ENCODE measurements around the gene ATP11A.

ATP11A gene

GRCh38 chr13:112711528-112712265, 21.9 kb downstream of the ATP11A start:
- DNase-seq = peak; percentile 68

GRCh38 chr13:112712451-112713207, 22.8 kb downstream of the ATP11A start:
- DNase-seq = no peak

- DNase-seq = no peak
Observed at GRCh38 chr13:112713517-112714253, 23.8 kb downstream of the ATP11A start.

DNA sequence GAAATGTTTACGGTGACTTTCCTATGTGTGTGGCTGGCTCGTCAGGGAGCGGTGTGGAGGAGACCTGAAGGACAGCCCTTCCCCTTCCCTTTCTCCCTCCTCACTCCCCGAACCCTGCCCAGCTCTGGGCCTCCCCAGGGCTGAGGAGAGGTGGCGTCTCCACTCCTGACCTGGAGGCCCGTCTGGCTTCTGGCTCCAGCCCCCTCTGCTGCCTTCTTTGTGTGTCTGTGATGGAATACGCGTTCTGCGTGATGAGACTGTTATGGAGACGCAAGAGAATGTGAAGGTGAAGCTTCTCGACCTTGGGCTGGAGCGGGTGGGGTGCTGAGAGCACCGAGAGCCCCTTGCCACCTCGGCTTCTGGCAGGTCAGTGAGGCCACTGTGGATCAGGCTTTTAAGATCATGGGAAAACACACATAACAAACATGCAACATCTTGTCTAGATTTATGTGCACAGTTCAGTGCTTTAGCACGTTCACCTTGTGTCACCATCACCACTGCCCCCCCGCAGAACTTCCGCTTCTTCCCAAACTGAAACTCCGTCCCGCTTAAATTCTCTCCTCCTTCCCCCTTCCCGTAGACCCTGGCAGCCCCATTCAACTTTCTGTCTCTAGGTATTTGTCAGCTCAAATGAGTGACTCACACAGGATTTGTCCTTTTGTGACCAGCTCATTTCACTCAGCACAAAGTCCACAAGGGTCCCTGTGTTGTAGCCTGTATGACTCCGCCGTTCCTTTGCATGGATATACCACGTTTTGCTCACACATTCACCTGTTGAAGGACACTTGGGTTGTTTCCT, 24.7 kb downstream of the ATP11A start:
- DNase-seq = no peak

- DNase-seq = no peak
Observed at GRCh38 chr13:112715210-112715609, 25.4 kb downstream of the ATP11A start.

DNA sequence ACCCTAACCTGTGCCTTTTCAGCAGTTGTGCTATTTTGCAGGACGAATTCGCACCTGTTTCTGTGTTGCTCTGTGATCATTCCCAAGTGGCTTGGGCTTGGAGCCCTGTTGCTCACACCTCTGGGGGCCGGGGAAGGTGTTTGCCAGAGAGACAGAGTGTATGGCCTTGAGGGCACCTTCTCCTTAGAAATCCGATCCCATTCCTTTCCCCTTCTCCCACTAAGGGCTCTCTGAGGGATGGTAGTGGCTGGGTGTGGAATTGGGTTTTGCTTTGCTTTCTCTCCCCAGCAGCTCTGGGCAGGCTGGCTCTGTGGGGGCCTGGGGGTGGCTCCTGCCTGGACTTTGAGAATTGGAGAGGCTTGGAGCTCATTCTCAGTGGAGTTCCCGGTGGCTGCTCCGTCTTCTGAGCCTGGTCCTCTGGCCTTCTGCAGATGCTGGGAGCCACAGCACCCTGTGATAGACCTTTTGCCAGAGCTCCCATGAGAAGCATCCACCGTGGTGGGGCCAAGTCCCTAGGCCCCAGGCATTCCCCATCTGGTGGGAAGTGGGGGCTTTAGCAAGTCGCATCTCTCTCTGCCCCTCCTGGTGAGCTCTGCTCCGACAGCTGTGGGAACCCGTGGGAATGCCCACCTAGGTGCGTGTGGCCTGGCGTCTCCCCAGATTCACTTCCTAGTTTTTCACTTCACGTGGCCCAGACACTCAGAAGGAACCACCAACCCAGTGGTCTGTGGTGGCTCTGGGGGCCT, 26.1 kb downstream of the ATP11A start:
- DNase-seq = no peak

DNA sequence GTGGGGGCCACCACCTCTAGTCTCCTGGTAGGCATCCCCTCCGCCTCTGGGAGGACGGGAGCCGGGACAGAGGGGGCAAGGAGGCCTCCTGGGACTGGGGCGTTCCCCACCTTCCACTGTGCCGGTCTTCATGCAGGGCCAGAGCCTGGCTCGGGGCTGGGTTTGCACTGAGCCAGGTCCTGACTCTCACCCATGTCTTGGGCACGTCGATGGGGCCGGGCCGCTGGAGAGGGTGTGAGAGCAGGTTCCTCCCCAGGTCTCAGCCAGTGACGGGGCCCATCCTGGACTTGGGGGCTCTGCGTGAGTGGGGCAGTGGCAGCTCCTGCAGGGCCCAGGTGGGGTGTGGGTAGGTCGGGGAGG, 26.6 kb downstream of the ATP11A start:
- no peak for DNase-seq

- no peak for DNase-seq
Observed at GRCh38 chr13:112716841-112717520, 27.1 kb downstream of the ATP11A start.

DNA sequence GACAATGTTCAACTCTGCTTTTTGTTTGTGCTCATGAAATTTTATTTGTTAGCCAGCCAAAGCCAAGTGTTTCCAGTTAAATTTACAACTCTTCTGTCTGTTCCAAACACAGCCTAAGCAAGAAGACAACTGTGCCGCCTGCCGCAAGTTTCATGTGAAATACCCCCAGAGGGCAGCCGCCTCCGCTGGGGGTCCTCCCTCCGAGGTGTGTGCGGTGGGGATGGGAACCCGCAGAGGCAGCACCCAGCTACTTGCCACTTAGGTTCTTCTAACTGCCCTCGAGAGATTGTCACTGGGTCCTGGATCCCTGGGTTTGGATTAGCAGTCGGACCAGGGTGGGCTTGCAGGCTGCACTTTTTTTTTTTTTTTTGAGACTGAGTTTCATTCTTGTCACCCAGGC, 28.5 kb downstream of the ATP11A start:
- DNase-seq = no peak

DNA sequence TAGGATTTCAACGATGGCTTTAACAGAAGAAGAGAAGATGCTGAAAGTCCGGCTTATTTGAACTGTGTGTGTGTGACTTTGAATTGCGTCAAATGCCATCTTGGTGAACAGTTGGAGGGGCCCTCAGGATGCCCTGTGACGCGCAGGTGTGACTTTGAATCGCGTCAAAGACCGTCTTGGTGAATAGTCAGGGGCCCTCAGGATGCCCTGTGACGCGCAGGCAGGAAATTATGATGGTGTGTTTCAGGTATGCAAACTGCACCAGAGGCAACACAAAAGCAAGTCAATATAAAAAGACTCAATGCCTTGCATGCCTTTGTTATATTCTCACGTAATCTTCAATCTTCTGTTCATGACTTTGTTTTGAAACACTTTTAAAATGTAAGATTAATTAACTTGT, 29.2 kb downstream of the ATP11A start:
- DNase-seq = no peak

- no peak for DNase-seq
Observed at GRCh38 chr13:112719556-112719955, 29.7 kb downstream of the ATP11A start.

GRCh38 chr13:112720251-112720650, 30.4 kb downstream of the ATP11A start:
- no peak for DNase-seq

DNA sequence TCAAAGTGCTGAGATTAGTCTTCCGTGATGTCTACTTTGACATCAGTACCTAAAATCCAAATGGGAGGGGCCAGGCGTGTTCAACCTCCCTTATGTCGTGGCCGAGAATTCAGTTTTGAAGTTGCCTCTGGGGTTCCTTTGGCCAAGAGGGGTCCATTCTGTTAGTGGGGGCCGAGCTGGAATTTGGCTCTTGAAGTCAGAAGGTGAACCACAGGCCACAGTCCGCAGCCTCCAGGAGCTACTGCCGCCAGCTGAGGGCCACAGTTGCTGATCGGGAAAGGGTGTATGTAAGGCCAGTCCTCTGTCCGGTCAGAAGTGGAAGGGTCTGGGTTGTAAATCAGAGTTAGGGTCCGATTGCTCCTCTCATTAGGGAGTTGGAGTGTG, 31.0 kb downstream of the ATP11A start:
- DNase-seq = no peak

DNA sequence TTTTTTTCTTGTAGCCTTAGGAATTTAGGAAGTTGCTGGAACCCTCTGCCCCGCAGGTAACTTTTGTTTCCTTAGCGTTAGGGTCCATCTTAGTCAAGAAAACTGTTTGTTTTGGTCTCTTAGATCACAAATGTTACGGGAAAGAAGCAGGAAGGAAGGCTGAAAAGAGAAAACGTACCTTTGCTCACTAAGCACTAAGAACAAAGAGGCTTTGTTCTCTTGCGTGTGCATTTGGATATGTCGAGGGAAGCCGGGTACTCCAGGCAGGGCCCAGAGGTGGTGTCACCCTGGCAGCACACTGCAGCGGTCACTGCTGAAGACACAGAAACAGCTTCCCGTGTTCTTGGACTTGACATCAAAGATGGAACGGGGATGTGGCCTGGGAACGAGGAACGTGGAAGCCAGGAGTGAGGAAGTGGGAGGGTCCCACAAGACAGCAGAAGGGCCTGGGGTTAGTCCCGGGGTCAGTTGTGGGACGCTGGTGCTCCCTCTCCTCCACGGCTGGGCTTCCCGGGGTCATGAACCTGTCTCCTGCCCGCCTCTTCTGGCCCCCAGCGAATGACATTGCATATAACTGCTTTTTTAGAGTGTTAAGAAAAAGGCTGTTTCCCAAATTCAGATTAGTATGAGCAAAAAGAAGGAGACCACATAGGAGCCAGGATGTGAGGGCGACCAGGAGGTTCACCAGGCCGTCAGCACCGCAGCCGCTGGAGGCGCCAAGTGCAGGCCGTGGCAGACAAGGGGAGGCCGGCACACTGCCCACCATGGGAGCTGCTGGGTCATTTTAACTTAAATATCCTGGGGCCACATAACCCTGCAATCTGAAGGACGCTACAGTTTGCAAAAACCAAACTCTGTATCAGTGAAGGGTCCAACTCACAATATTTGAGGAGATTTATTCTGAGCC, 31.6 kb downstream of the ATP11A start:
- DNase-seq = no peak

DNA sequence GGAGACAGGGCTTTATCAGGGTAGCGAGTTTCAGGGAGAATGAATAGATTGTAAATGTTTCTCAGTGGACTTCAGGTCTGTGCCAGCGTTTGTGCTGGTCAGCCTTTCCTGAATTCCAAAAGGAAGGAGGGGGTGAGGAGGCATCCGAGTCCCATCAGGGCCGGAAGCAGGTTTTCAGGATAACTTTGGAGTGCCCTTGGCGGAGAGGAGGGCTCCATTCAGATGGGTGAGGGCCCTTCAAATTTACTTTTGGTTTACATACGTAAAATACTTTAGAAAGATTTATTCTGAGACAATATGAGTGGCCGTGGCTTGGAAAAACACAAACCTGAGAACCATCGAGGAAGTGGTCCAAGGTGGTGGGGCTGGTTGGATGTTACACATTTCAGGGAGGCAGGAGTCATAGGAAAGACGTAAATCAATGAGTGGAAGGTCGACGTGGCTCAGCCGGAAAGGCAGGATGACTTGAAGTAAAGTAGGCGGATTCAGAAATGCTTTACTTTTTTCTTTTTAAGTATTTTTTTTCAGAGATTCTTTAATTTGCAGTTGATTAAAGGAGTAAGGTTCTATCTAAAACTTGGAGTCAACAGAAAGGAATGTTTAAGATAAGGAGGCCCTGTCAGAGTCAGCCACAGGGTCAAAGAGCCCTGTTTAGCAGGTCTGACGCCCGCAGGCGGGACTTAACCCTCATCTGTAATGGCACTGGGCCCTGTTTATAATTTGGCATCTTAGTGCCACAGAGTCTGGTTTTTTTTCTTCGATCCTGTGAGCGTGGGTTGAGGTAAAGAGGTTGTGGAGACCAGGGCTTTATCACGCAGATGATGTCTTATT, 32.8 kb downstream of the ATP11A start:
- DNase-seq = no peak

- no peak for DNase-seq
Observed at GRCh38 chr13:112723771-112724170, 33.9 kb downstream of the ATP11A start.

GRCh38 chr13:112724788-112725345, 35.0 kb downstream of the ATP11A start:
- no peak for DNase-seq

GRCh38 chr13:112725346-112726015, 35.6 kb downstream of the ATP11A start:
- DNase-seq = no peak
